TTC549 (cell line): Measurements from ENCODE around the gene SFMBT2.

Experiments
- FAIRE-seq: peaks from 2 replicates; lab custom pipeline; 2012; peaks lifted over from hg19 to GRCh38; lab: Jason Lieb, UNC

Gene SFMBT2

DNA sequence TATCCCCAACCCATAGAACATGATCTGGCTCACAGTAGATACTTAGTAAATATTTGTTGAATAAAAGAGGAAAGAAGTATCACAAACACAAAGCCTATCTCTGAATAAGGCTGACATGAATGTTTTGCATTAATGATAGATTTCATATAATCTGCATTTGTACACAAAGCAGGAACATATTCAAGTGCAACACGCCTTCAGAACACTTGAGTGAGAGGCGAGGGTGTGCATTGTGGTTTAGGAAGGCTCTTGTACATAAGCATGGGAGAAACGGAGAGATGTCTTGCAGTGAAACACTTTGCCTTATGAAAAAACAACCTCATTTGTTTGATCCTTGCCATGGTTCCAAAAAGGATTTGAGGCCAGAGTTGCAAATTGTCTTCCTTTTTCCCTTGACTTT is 14.1 kb upstream of the SFMBT2 start:
- no peak for FAIRE-seq

- no peak for FAIRE-seq
Observed at GRCh38 chr10:7424315-7424714, 13.5 kb upstream of the SFMBT2 start.

DNA sequence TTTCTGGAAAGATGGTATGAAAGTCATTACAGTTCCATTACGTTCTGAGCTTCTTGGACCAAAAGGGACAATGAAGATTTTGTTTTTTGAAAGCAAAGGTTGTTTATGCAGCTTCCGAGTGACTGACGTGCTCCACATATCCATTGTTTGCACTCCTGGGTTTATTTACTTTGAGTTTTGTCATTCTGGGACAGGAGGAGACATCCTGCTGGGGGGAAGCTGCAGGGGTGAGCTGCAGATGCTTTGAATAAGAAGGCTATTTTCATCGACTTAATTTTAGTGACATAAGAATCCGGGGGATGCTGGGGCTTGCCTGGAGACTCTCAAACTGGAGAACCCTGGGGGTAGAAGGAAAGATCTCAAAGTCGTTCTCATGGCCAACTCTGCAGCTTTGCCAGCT is 12.7 kb upstream of the SFMBT2 start:
- FAIRE-seq, result no peak

GRCh38 chr10:7421526-7421925 is 10.7 kb upstream of the SFMBT2 start:
- FAIRE-seq, result no peak

DNA sequence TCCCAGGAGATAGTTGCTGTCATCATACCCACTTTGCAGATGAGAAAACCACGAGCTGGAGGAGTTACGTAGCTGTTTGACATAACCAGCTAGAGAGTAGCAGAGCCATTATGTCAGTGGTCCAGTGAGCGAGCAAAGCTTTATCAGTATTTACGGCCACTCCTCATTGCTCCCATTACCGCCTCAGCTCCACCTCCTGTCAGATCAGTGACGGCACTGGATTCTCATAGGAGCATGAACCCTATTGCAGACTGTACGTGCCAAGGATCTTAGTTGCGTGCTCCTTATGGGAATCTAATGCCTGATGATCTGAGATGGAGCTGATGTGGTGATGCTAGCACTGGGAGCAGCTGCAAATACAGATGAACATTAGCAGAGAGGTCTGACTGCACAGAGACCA is 9.2 kb upstream of the SFMBT2 start:
- no peak for FAIRE-seq

- no peak for FAIRE-seq
Observed at GRCh38 chr10:7417807-7418206, 7.0 kb upstream of the SFMBT2 start.

DNA sequence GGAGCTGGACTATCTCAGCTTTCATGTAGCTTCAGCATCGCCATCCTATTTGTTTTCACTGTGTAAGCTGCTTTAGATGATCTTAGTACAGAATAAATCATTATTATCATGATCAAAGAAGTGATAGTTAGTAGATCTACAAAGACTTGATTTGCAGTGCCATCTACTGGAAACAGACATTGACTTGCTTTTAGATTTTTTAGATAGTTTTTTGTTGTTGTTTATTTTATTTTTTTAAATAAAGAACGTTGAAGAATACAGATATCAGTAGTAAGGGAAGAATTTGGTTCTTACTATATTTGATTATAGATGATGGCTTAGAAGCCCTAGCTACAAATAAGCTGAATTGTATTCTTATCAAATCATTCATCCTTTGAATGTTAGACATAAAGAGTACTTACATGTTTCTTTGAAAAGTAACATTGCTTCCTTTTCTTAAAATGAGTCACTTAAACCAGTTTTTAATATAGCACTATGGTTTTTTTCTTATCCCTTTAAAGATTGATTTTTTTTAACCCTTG is 6.3 kb upstream of the SFMBT2 start:
- FAIRE-seq, result peak; percentile 73

DNA sequence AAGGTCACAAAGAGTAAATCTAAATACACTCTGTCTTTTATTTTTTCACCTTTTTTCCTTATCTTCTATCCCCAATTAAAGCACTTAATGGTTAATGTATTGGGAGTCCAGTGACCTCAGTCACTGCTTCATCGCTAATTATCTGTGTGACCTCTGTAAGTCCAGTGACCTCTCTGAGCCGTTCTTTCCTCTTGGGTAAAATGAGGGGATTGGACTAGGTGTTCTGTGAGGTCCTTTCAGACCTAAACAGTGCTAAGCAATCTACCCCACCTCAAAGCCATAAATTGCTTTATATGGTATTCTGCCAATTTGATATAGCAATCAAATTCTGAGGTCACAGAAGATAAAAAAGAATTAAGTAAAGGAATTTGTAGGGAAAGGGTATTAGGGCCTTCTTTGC is 3.9 kb upstream of the SFMBT2 start:
- FAIRE-seq, result no peak

GRCh38 chr10:7412928-7413282 is 2.1 kb upstream of the SFMBT2 start:
- no peak for FAIRE-seq

DNA sequence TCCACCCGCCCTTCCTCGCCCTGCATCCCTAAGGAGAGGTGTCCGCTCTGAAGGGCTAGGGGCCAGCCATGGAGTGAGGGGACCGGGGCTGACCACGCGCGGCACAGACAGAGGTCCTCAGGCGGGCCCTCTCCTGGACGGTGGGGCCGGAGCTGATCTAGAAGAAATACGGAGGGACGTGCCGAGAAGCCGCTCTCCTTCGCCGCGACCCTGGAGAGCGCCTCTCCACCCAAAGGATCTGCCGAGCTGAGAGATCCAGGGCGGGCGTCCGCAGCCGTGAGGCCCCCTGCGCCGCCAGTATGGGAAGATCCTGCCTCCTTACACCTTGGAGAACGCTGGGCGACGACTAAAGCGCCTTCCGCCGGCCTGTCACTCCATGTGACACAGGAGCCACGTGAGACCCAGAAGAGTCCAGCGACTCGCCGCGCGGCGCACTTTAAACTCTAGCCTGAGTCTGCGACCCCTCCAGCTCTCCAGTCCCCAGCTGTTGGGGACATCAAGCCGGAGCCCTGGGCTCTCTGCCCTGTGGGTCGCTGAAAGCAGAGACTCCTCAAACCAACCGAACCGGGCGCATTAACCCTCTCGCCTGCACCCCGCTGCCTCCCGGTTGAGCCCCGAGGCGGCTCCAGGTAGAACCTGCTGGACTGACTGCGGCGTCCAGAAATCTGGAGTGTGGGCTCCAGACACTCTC is 1.5 kb upstream of the SFMBT2 start:
- no peak for FAIRE-seq

GRCh38 chr10:7411671-7412128 is 866 bp upstream of the SFMBT2 start:
- FAIRE-seq, result no peak

DNA sequence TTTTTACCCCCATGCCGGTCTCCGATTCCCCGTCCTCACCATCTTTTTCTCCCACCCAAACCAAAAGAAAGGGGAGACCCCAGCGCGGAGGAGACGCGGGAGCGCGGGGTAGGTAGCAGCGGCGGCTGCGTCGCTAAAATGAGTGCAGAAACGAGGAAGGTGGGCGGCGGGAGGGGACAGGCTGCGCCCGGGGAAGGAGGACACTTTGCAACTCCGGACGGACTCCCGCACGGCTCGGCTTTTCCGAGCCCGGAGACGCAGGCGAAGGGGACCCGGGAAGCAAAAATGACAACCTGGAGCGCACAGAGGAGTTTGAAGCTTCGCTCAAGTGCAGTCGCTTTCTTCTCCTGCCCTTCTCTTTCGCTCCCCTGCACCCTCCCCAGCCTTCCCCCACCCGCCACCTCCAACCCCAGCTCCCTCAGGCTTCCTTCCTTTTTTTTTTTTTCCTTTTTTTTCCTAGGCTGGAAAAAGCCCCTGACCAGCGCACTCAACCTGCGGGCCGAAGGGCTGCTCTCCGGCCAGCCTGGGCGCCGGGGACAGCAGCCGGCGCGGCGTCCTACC is 453 bp downstream of the SFMBT2 start:
- FAIRE-seq, result no peak

GRCh38 chr10:7409732-7410168 is 1.1 kb downstream of the SFMBT2 start:
- no peak for FAIRE-seq

DNA sequence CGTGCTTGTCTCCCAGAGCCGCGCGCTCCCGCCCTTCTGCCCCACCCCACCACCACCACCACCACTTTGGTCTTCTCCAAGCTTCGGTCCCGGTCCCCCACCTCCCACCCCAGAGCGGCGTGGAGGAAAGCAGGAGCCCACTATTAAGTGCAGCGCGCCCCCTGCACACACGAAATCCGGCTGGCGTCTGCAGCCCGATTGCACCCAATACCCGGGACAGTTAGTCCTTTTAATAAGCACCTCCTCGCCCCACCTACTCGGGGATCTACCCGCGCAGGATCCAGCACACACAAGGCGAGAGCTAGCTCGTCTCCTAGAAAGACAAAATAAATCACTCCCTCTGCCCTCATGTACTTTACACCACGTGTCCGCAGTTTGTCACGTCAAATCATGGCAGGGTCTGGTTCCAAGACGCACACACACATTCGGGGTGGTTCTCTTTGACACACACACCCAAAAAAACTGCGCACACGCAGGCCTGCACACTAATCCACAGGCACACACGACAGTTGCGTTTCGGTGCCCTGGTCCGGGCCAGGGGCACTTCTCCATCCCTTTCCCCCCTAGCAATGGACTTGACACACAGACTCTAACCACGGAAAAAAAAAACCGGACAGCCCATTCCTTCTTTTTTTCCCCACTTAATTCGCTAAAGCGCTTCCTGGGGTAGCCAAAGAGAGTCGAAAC is 1.6 kb downstream of the SFMBT2 start:
- FAIRE-seq, result no peak

DNA sequence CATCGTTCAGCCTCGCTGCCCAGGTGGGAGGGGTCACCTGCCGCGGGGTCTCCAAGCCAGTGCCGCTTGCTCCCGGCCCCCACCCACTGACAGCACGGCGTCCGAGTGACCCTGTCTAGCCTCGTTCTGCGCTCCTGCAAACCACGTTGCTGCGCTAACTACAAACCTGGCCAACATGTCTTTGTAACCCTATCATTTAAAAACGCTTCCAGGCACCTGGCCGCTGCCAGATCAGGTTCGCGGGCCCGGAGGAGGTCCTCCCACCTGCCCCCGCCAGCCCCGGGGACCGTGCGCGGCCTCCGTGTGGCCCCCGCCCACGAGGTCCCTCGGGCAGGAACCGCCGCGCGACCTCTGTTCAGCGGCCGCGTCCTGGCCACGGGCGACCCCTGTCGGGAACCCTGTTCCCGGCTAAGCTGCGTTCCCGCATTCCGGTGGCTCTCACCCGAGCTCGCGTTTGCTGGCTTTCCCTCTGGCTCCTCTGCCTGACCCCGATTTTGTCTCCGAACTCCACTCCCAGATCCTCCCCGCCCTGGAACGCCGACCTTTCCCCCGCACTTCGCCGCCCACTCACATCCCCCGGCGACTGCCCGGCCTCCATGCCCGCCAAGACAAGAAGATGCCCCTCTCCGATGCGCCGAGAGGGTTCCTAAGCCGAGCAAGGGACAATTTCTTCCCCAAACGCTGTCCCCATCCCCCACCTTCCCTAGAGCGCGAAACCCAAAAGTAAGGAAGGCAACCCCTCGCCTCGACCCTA is 2.4 kb downstream of the SFMBT2 start:
- FAIRE-seq, result no peak

- no peak for FAIRE-seq
Observed at GRCh38 chr10:7407368-7408290, 3.2 kb downstream of the SFMBT2 start.

DNA sequence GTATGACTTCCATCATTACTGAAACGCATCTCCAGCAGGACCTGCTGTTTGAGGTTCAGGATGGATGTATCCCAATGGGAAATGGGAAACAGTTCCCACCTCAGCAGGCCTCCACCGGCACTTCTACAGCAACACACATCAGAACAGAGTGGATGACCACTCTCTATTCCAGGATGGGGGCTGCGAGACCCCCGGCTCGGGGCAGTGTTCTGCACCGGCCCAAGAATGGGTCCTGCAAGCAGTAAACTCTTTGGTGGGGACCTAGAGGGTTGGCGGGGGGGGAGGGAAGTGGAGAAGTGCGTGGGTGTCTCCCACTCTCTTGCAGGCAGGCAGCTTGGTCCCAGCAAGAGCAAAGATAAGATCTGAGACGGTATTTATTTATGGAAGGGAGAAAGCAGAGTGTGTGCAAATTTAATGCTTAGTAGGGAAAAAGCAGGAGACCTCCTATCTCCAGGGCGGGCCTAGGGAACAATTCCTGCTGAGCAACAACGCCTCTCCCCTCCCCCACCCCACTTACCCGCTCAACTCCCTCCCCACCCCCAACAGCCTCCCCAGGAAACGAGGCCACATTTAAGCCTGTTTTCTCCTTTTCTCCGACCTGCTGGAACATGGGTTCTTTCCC is 4.0 kb downstream of the SFMBT2 start:
- no peak for FAIRE-seq

GRCh38 chr10:7405637-7406036 is 5.2 kb downstream of the SFMBT2 start:
- FAIRE-seq, result no peak

DNA sequence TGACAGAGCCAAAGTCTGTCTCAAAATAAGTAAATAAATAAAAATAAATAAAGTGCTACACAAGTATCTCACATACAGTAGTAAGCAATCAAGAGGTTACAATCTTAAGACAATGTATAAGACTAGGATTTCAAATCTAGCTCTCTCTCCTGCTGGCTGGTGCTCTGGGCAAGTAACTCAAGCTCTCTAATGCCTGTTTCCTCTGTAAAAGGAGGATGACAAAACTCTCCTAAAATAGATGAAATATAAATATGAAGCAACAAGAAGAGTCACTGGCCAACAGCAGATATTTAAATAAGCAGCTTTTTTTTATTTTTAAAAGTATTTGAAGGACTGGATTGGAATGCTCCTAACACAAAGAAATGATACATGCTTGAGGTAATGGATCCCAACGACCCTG is 7.2 kb downstream of the SFMBT2 start:
- FAIRE-seq, result no peak

GRCh38 chr10:7401782-7402181 is 9.1 kb downstream of the SFMBT2 start:
- no peak for FAIRE-seq

DNA sequence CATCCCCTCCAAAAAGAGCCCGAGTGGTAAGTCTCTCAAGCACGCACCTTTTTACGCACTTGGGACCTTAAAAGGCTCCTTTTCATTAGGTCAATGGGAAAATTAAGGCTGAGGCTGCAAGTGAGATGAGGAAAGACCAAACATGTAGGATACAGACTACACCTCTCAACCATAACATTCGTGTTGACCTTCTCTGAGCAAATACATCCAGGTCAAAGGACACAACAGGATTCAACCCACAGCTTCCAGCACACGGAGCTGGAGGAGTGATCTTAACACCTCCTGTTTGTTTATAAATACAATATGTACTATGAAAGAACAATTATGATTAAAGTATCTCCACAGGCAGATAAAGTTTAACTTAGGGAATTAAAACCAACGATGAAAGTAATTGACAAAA is 9.7 kb downstream of the SFMBT2 start:
- no peak for FAIRE-seq
